ENCODE results near the gene ZNF776.
"Not testable (repeated sequence)": the region's sequence is repeated elsewhere in the genome, so short reads cannot be mapped to it uniquely, and the experiment has no call there.

The ZNF776 gene

GRCh38 chr19:57776764-57777296, 30.2 kb downstream of the ZNF776 start:
- H3K4me3 ChIP-seq (ENCODE audit: low read length): no peak overlapping the region
- TF ChIP-seq, protein P1, sequence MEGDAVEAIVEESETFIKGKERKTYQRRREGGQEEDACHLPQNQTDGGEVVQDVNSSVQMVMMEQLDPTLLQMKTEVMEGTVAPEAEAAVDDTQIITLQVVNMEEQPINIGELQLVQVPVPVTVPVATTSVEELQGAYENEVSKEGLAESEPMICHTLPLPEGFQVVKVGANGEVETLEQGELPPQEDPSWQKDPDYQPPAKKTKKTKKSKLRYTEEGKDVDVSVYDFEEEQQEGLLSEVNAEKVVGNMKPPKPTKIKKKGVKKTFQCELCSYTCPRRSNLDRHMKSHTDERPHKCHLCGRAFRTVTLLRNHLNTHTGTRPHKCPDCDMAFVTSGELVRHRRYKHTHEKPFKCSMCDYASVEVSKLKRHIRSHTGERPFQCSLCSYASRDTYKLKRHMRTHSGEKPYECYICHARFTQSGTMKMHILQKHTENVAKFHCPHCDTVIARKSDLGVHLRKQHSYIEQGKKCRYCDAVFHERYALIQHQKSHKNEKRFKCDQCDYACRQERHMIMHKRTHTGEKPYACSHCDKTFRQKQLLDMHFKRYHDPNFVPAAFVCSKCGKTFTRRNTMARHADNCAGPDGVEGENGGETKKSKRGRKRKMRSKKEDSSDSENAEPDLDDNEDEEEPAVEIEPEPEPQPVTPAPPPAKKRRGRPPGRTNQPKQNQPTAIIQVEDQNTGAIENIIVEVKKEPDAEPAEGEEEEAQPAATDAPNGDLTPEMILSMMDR (conservative IDR thresholded peaks at IDR 0.05; ENCODE audit: low read length): no peak
- no peak for DNase-seq (ENCODE audit: low read depth)

DNA sequence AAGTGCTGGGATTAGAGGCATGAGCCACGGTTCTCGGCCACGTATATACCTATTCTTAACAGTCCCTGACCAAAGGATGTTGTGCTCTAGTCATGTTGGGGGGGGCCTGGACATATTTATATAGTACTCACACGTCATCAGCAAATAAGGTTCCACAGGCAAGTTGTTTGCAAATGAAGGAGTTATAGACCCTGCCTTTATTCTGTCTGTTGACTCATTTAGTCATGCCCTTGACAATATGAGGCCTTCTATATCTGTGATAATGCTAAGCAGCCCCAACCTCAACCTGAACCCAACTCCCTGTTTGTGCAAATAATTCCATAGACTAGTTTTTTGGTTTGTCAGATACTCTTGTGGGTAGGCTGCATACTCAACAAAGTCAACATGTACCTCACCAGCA, 31.7 kb downstream of the ZNF776 start:
- no peak for DNase-seq (ENCODE audit: low read depth)
- H3K4me3 ChIP-seq (ENCODE audit: low read length): no peak overlapping the region
- TF ChIP-seq, protein P1 (conservative IDR thresholded peaks at IDR 0.05; ENCODE audit: low read length): no peak

- TF ChIP-seq, protein P1 (conservative IDR thresholded peaks at IDR 0.05; ENCODE audit: low read length): no peak
- H3K4me3 ChIP-seq (ENCODE audit: low read length): no peak overlapping the region
- DNase-seq (ENCODE audit: low read depth): no peak
These were observed 32.7 kb downstream of the ZNF776 start for GRCh38 chr19:57779220-57779845.

DNA sequence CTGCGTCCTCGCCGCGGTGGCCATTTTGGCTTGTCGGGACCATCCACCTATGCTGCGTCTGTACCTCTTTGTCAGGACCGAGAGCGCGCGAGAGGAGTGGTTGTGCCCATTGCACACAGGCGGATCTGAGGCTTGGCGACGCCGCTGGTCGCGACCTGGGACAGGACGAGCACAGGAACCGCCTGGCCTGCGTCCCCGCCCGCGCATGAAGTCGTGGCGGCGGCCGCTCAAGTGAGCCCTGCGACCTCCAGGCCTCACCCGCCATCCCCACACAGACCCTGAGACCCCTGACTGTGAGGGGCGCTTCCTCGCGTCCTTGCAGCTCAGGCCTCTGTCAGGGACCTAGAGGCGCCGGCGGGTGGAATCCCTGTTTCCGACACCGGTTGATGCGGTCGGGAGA, 39.7 kb downstream of the ZNF776 start:
- no peak for DNase-seq (ENCODE audit: low read depth)
- no peak overlapping the region for H3K4me3 ChIP-seq (ENCODE audit: low read length)
- TF ChIP-seq, protein P1 (conservative IDR thresholded peaks at IDR 0.05; ENCODE audit: low read length): no peak

DNA sequence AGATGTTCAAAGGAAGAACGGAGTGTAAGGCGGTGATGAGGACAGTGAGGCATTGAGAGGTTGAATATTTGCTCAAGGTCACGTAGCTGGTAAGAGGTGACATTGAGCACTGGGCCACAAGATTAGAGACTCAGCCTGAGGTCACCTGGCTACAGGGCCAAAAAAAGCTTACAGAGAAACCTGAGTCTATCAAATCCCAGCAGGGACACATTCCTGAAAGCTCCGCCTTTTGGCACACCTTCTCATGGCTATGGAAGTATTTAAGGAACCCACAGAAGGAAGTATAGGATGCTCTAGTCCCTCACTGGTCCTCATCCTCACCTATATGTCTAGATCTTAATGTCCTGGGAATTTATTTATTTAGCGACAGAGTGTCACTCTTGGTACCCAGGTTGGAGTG, 40.3 kb downstream of the ZNF776 start:
- no peak for DNase-seq (ENCODE audit: low read depth)
- no peak overlapping the region for H3K4me3 ChIP-seq (ENCODE audit: low read length)
- TF ChIP-seq, protein P1 (conservative IDR thresholded peaks at IDR 0.05; ENCODE audit: low read length): no peak

GRCh38 chr19:57788114-57788692, 41.6 kb downstream of the ZNF776 start:
- no peak overlapping the region for H3K4me3 ChIP-seq (ENCODE audit: low read length)
- TF ChIP-seq, protein P1 (conservative IDR thresholded peaks at IDR 0.05; ENCODE audit: low read length): no peak
- no peak for DNase-seq (ENCODE audit: low read depth)

GRCh38 chr19:57789288-57789687, 42.7 kb downstream of the ZNF776 start:
- TF ChIP-seq, protein P1 (conservative IDR thresholded peaks at IDR 0.05; ENCODE audit: low read length): no peak
- no peak overlapping the region for H3K4me3 ChIP-seq (ENCODE audit: low read length)
- DNase-seq (ENCODE audit: low read depth): no peak

- not testable (repeated sequence) for H3K4me3 ChIP-seq (ENCODE audit: low read length); DNase-seq (ENCODE audit: low read depth)
These were observed 50.0 kb downstream of the ZNF776 start for GRCh38 chr19:57796580-57796979.

Measured in AG10803 (cell line).